Gastrocnemius medialis (tissue), 4 donors: ENCODE data around the gene MAPKAP1.

Experiments used
- POLR2A ChIP-seq, 2 donors: fragments of 450-650 bp; IDR thresholded peaks; one replicate each; pipeline ENCODE4 v1.6.1; 2017; ENCODE audit warnings: antibody characterized with exemption in 2 of 2, mild to moderate bottlenecking in 2 of 2, moderate library complexity in 2 of 2
- TF ChIP-seq, protein P1 (sequence below), 5 experiments: fragments of 450-650 bp in 3 of 5; fragments of 200-600 bp in 2 of 5; sonication (generic) in 2 of 5; IDR thresholded peaks in 4 of 5; conservative IDR thresholded peaks in 1 of 5; 1 replicate in 4 of 5; 2 replicates in 1 of 5; pipeline ENCODE4 v1.5.1; 2016 to 2019; ENCODE audit warnings: antibody characterized with exemption in 5 of 5, mild to moderate bottlenecking in 3 of 5, moderate library complexity in 3 of 5

DNA sequence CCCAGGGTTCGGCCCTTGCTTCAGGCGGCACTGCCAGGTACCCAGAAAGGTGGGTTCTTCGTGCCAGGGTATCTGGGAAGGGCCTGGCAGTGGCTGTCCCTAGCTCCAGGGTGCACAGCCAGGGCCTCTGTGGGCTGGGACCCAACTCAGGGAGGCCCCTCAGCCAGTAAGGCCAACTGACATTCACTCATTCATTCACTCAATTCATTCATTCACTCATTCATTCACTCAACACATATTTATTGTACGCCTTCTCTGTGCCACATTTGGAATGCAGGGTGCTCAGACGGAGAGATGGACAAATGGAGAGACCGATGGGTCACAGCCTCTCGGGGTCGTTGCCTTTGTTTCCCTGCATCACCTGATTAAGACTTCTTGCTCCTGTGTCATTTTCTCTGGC lies 290.5 kb downstream of the MAPKAP1 start:
- TF ChIP-seq, protein P1, sequence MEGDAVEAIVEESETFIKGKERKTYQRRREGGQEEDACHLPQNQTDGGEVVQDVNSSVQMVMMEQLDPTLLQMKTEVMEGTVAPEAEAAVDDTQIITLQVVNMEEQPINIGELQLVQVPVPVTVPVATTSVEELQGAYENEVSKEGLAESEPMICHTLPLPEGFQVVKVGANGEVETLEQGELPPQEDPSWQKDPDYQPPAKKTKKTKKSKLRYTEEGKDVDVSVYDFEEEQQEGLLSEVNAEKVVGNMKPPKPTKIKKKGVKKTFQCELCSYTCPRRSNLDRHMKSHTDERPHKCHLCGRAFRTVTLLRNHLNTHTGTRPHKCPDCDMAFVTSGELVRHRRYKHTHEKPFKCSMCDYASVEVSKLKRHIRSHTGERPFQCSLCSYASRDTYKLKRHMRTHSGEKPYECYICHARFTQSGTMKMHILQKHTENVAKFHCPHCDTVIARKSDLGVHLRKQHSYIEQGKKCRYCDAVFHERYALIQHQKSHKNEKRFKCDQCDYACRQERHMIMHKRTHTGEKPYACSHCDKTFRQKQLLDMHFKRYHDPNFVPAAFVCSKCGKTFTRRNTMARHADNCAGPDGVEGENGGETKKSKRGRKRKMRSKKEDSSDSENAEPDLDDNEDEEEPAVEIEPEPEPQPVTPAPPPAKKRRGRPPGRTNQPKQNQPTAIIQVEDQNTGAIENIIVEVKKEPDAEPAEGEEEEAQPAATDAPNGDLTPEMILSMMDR (IDR thresholded peaks at IDR 0.05 in 4 of 5, conservative IDR thresholded peaks at IDR 0.05 in 1 of 5) = no peak
- TF ChIP-seq POLR2A (IDR thresholded peaks at IDR 0.05) = no peak
